ENCODE data around the gene DUSP5.

DNA sequence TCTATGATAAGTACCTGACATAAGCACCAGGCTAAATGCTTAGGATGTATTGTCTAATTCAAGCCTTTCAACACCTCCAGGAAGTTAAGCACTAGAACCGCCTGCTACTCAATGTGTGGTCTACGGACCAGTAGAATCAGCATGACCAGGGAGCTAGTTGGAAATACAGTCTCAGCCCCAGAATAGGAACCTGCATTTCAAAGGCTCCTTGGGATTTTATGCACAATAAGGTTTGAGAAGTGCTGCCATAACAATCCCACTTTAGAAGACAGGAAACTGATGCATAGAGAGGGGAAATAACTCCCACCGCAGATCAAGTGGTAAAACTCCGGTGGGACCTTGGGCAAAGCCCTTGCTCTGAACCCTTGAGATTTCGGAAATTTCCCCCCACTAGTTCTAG lies 8.8 kb upstream of the DUSP5 start:
- TF ChIP-seq, protein P1, sequence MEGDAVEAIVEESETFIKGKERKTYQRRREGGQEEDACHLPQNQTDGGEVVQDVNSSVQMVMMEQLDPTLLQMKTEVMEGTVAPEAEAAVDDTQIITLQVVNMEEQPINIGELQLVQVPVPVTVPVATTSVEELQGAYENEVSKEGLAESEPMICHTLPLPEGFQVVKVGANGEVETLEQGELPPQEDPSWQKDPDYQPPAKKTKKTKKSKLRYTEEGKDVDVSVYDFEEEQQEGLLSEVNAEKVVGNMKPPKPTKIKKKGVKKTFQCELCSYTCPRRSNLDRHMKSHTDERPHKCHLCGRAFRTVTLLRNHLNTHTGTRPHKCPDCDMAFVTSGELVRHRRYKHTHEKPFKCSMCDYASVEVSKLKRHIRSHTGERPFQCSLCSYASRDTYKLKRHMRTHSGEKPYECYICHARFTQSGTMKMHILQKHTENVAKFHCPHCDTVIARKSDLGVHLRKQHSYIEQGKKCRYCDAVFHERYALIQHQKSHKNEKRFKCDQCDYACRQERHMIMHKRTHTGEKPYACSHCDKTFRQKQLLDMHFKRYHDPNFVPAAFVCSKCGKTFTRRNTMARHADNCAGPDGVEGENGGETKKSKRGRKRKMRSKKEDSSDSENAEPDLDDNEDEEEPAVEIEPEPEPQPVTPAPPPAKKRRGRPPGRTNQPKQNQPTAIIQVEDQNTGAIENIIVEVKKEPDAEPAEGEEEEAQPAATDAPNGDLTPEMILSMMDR (IDR thresholded peaks at IDR 0.05 in 4 of 5, conservative IDR thresholded peaks at IDR 0.05 in 1 of 5), result no peak
- no peak for TF ChIP-seq POLR2A (IDR thresholded peaks at IDR 0.05)
